ENCODE results near the gene POU4F2. TPM values are rescaled to one million over a fixed set of nuclear protein-coding genes. Genes with fewer than 3 reads are reported as not detected.
A peak's percentile ranks its signal among the peaks of the same experiment; 100 is the strongest.
"Not testable (repeated sequence)": the region's sequence is repeated elsewhere in the genome, so short reads cannot be mapped to it uniquely, and the experiment has no call there.

POU4F2 gene
- total RNA-seq, 5 donors from 2014 or later (not counting 1 experiment from before 2014, with no cell fraction given) = not detected

DNA sequence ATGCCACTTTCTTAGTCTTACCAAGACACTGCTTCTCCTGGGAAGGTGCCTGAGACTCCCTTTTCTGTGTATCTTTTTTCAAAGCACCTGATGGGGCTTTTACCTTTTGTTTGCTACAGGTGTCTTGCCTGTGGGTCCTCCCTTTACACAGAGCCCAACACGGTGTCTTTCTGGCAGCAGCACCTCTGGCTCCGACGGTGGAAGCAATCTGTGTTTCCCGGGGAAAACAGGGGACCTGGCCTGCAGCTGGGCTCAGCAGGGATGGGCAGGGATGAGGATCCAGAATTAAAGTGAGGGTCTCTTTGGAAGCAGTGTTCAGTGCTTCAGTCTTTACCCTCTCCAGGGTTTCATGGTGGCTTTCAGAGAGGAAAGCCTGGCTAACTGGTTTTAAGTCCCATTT, 11.3 kb downstream of the POU4F2 start:
- no peaks in the 10 kb centered on the region for H3K36me3 ChIP-seq (ENCODE audit: control insufficient read depth in 2 of 2, extremely low read depth in 1 of 2, insufficient read depth in 1 of 2, low read length in 1 of 2)
- ATAC-seq (replicated peaks in 1 of 4) (no peak), DNase-seq (no peak)
- H3K27me3 ChIP-seq (replicated peaks in 1 of 2; ENCODE audit: control insufficient read depth in 2 of 2, extremely low read depth in 1 of 2, insufficient read depth in 2 of 2, low read length in 1 of 2) = peaks cover 25 to 40% of the 10 kb centered on the region in 2 experiments
- Mint-ChIP-seq H3K4me3 (no peak overlapping the region), H3K9me3 (peaks cover 0 to under 1% (median under 1%) of the 10 kb centered on the region in 3 donors), H3K36me3 (no peaks in the 10 kb centered on the region), H3K27ac (no peak overlapping the region), H3K27me3 (peaks cover 73 to 79% of the 10 kb centered on the region in 2 donors), H3K4me1 (peaks cover 10 to 19% (median 11%) of the 10 kb centered on the region in 3 donors)
- H3K4me3 ChIP-seq (ENCODE audit: control insufficient read depth in 1 of 2, extremely low read depth in 1 of 2, low read length in 1 of 2) = no peak overlapping the region
- WGBS (ENCODE audit: insufficient coverage) = 0% methylated on average over 1 of the region's 4 CpGs
- H3K4me1 ChIP-seq (ENCODE audit: control insufficient read depth in 1 of 2, extremely low read depth in 1 of 2, insufficient read depth in 2 of 2, low read length in 2 of 2) = peaks cover 0 to 3% of the 10 kb centered on the region in 2 experiments
- no peak overlapping the region for H3K27ac ChIP-seq (ENCODE audit: low read length)
- H3K9me3 ChIP-seq = no peaks in the 10 kb centered on the region
- ChIA-PET CTCF (no interaction called here), POLR2A (no interaction called here)

DNA sequence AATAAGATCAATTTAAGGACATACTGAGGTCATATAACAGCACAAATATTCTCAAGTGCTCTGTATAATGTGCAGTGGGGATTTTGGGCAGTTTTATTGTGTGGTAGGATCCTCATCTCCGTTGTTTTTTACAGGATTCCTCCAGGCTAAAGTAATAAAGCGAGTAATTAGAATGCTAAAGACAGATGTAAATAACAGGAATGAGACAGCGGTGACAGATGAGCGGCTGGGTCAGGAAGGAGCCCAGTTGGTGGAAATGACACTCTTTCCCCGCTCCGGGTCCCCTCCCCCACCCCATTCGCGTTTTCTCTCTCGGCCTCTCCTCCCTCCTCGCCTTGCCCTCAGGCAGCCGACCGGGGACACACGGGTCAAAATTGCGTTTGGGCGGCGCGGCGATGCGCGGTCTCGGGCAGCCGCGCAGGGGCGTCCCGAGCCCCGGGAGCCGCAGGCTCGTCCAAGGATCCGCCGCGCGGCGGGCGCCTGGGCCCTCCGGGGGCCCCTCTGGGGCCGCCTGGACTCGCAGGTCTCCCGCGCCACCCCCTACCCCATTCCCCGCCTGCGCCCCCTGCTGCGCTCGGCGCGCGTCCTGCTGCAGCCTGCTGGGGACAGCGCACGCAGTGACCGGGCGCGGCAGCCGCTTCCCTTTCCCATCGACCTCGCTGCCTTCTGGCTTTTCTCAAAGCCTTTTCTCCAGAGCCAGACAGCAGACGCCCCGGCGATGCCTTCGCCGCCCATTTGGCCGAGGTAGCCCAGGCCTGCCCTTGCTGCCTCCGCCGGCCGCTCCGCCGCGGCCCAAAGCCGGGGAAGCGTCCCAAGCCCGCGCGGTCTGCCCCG, 16.2 kb downstream of the POU4F2 start:
- Mint-ChIP-seq H3K27me3 (peaks cover 73 to 78% of the 10 kb centered on the region in 2 donors), H3K9me3 (no peaks in the 10 kb centered on the region), H3K4me3 (peak overlapping the region; percentile 74 to 76 (median 75)), H3K36me3 (no peaks in the 10 kb centered on the region), H3K4me1 (peaks cover 15 to 17% (median 15%) of the 10 kb centered on the region in 3 donors), H3K27ac (no peak overlapping the region)
- ChIA-PET CTCF (no interaction called here), POLR2A (no interaction called here)
- ATAC-seq (replicated peaks in 1 of 4) (peak in 1 of 4 experiments; percentile 7), DNase-seq (no peak)
- peaks cover 0 to 3% of the 10 kb centered on the region in 2 experiments for H3K4me1 ChIP-seq (ENCODE audit: control insufficient read depth in 1 of 2, extremely low read depth in 1 of 2, insufficient read depth in 2 of 2, low read length in 2 of 2)
- H3K27me3 ChIP-seq (replicated peaks in 1 of 2; ENCODE audit: control insufficient read depth in 2 of 2, extremely low read depth in 1 of 2, insufficient read depth in 2 of 2, low read length in 1 of 2) = peaks cover 16 to 31% of the 10 kb centered on the region in 2 experiments
- WGBS (ENCODE audit: insufficient coverage) = 4% methylated on average over 66 of the region's 72 CpGs
- H3K36me3 ChIP-seq (ENCODE audit: control insufficient read depth in 2 of 2, extremely low read depth in 1 of 2, insufficient read depth in 1 of 2, low read length in 1 of 2) = no peaks in the 10 kb centered on the region
- peak overlapping the region in 1 of 2 donors; percentile 3 for H3K4me3 ChIP-seq (ENCODE audit: control insufficient read depth in 1 of 2, extremely low read depth in 1 of 2, low read length in 1 of 2)
- no peak overlapping the region for H3K27ac ChIP-seq (ENCODE audit: low read length)
- no peaks in the 10 kb centered on the region for H3K9me3 ChIP-seq

DNA sequence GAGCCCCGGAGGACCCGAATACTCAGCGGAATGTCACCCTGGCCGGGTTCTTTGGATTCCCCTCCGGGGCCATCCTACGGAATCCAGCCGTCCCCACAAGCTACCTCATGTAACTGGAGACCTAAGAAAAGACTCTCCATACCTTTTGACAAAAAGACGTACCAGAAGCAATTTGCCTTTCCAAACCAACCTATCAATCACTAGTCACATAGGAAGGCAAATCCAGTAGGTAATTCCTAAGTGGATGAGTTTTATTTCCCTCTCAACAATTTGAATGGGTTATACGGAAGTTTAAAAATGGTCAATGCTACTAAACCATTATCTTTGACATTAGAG, 16.8 kb downstream of the POU4F2 start:
- Histone ChIP-seq H3K27me3 (replicated peaks in 1 of 2; ENCODE audit: control insufficient read depth in 2 of 2, extremely low read depth in 1 of 2, insufficient read depth in 2 of 2, low read length in 1 of 2) (peaks cover 10 to 30% of the 10 kb centered on the region in 2 experiments), H3K27ac (ENCODE audit: low read length) (no peak overlapping the region), H3K4me1 (ENCODE audit: control insufficient read depth in 1 of 2, extremely low read depth in 1 of 2, insufficient read depth in 2 of 2, low read length in 2 of 2) (peaks cover 0 to 3% of the 10 kb centered on the region in 2 experiments), H3K4me3 (ENCODE audit: control insufficient read depth in 1 of 2, extremely low read depth in 1 of 2, low read length in 1 of 2) (no peak overlapping the region), H3K9me3 (no peaks in the 10 kb centered on the region), H3K36me3 (ENCODE audit: control insufficient read depth in 2 of 2, extremely low read depth in 1 of 2, insufficient read depth in 1 of 2, low read length in 1 of 2) (no peaks in the 10 kb centered on the region)
- H3K27me3 Mint-ChIP-seq = peaks cover 75 to 79% of the 10 kb centered on the region in 2 donors
- CTCF ChIA-PET = no interaction called here
- DNase-seq (no peak), ATAC-seq (replicated peaks in 1 of 4) (no peak)
- no peak overlapping the region for H3K27ac Mint-ChIP-seq
- H3K4me3 Mint-ChIP-seq = peak overlapping the region; percentile 9 to 76 (median 46)
- no peaks in the 10 kb centered on the region for H3K36me3 Mint-ChIP-seq
- H3K9me3 Mint-ChIP-seq = no peaks in the 10 kb centered on the region
- H3K4me1 Mint-ChIP-seq = peaks cover 15 to 17% (median 15%) of the 10 kb centered on the region in 3 donors
- POLR2A ChIA-PET = no interaction called here
- WGBS (ENCODE audit: insufficient coverage) = 15% methylated on average over 5 of the region's 9 CpGs

DNA sequence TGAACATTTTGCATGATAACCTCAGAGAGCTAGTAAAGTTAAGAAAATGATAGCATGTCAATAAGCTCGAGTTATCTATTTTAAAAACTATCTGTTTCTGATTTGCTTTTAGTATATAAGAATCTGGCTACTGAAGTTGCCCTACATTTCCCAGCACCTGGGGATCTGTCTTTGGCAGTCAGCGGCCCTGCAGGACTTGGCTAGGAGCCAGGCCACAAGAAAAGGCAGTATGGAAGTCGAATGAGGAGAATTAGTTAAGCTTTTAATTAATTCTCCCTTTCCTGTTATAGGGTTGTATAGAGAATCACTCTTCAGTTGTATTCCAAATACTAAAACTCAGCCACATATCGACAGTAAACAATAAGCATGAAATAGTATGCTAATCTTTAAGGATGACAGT, 22.7 kb downstream of the POU4F2 start:
- no peaks in the 10 kb centered on the region for H3K36me3 Mint-ChIP-seq
- H3K27ac Mint-ChIP-seq = no peak overlapping the region
- Histone ChIP-seq H3K36me3 (ENCODE audit: control insufficient read depth in 2 of 2, extremely low read depth in 1 of 2, insufficient read depth in 1 of 2, low read length in 1 of 2) (no peaks in the 10 kb centered on the region), H3K27ac (ENCODE audit: low read length) (no peak overlapping the region), H3K9me3 (no peaks in the 10 kb centered on the region), H3K4me3 (ENCODE audit: control insufficient read depth in 1 of 2, extremely low read depth in 1 of 2, low read length in 1 of 2) (no peak overlapping the region), H3K27me3 (replicated peaks in 1 of 2; ENCODE audit: control insufficient read depth in 2 of 2, extremely low read depth in 1 of 2, insufficient read depth in 2 of 2, low read length in 1 of 2) (peaks cover 2 to 10% of the 10 kb centered on the region in 2 experiments), H3K4me1 (ENCODE audit: control insufficient read depth in 1 of 2, extremely low read depth in 1 of 2, insufficient read depth in 2 of 2, low read length in 2 of 2) (no peaks in the 10 kb centered on the region)
- DNase-seq (no peak), ATAC-seq (replicated peaks in 1 of 4) (no peak)
- ChIA-PET POLR2A (no interaction called here), CTCF (no interaction called here)
- H3K4me3 Mint-ChIP-seq = no peak overlapping the region
- no peaks in the 10 kb centered on the region for H3K4me1 Mint-ChIP-seq
- peaks cover 29 to 32% of the 10 kb centered on the region in 2 donors for H3K27me3 Mint-ChIP-seq
- 40% methylated on average over 1 of the region's 4 CpGs for WGBS (ENCODE audit: insufficient coverage)
- H3K9me3 Mint-ChIP-seq = peaks cover 0 to 3% (median 3%) of the 10 kb centered on the region in 3 donors

DNA sequence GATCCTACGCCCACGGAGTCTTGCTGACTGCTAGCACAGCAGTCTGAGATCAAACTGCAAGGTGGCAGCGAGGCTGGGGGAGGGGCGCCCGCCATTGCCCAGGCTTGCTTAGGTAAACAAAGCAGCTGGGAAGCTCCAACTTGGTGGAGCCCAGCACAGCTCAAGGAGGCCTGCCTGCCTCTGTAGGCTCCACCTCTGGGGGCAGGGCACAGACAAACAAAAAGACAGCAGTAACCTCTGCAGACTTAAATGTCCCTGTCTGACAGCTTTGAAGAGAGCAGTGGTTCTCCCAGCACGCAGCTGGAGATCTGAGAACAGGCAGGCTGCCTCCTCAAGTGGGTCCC, 25.2 kb downstream of the POU4F2 start:
- H3K27ac ChIP-seq (ENCODE audit: low read length); ATAC-seq (replicated peaks in 1 of 4); H3K27me3 ChIP-seq (replicated peaks in 1 of 2; ENCODE audit: control insufficient read depth in 2 of 2, extremely low read depth in 1 of 2, insufficient read depth in 2 of 2, low read length in 1 of 2); POLR2A ChIA-PET; CTCF ChIA-PET; H3K36me3 Mint-ChIP-seq; H3K4me1 ChIP-seq (ENCODE audit: control insufficient read depth in 1 of 2, extremely low read depth in 1 of 2, insufficient read depth in 2 of 2, low read length in 2 of 2); H3K4me3 Mint-ChIP-seq; H3K27ac Mint-ChIP-seq; H3K4me3 ChIP-seq (ENCODE audit: control insufficient read depth in 1 of 2, extremely low read depth in 1 of 2, low read length in 1 of 2); H3K9me3 ChIP-seq; H3K4me1 Mint-ChIP-seq; DNase-seq; H3K9me3 Mint-ChIP-seq; H3K36me3 ChIP-seq (ENCODE audit: control insufficient read depth in 2 of 2, extremely low read depth in 1 of 2, insufficient read depth in 1 of 2, low read length in 1 of 2): not testable (repeated sequence)
- WGBS (ENCODE audit: insufficient coverage) = 86% methylated on average over 2 of the region's 6 CpGs
- H3K27me3 Mint-ChIP-seq = peaks cover 12 to 14% of the 10 kb centered on the region in 2 donors

- Histone ChIP-seq H3K36me3 (ENCODE audit: control insufficient read depth in 2 of 2, extremely low read depth in 1 of 2, insufficient read depth in 1 of 2, low read length in 1 of 2) (no peaks in the 10 kb centered on the region), H3K27ac (ENCODE audit: low read length) (no peak overlapping the region), H3K4me3 (ENCODE audit: control insufficient read depth in 1 of 2, extremely low read depth in 1 of 2, low read length in 1 of 2) (no peak overlapping the region), H3K4me1 (ENCODE audit: control insufficient read depth in 1 of 2, extremely low read depth in 1 of 2, insufficient read depth in 2 of 2, low read length in 2 of 2) (no peaks in the 10 kb centered on the region), H3K9me3 (no peaks in the 10 kb centered on the region), H3K27me3 (replicated peaks in 1 of 2; ENCODE audit: control insufficient read depth in 2 of 2, extremely low read depth in 1 of 2, insufficient read depth in 2 of 2, low read length in 1 of 2) (no peaks in the 10 kb centered on the region)
- Mint-ChIP-seq H3K36me3 (no peaks in the 10 kb centered on the region), H3K4me1 (no peaks in the 10 kb centered on the region), H3K27me3 (peaks cover 7 to 24% of the 10 kb centered on the region in 2 donors), H3K9me3 (peaks cover 0 to 7% (median 3%) of the 10 kb centered on the region in 3 donors), H3K4me3 (no peak overlapping the region), H3K27ac (no peak overlapping the region)
- DNase-seq (no peak), ATAC-seq (replicated peaks in 1 of 4) (no peak)
- CTCF ChIA-PET = no interaction called here
- WGBS (ENCODE audit: insufficient coverage) = 77% methylated on average over 2 of the region's 2 CpGs
- POLR2A ChIA-PET = no interaction called here
These were observed 36.3 kb downstream of the POU4F2 start for GRCh38 chr4:146674829-146675570.
